GM12801 (cell line): ENCODE results near the gene IRF4.

Experiments used
- CTCF ChIP-seq: IDR thresholded peaks from one replicate; pipeline ENCODE4 v1.5.1; 2011; ENCODE audit warnings: control low read depth; ENCODE audit not compliant: insufficient read length; ENCODE audit errors: extremely low read depth

IRF4 gene

GRCh38 chr6:351011-351866 lies 40.3 kb upstream of the IRF4 start:
- TF ChIP-seq CTCF = no peak

GRCh38 chr6:351867-352289 lies 39.7 kb upstream of the IRF4 start:
- TF ChIP-seq CTCF = no peak

GRCh38 chr6:352474-352873 lies 39.1 kb upstream of the IRF4 start:
- no peak for TF ChIP-seq CTCF

- TF ChIP-seq CTCF = no peak
These were observed 38.6 kb upstream of the IRF4 start for GRCh38 chr6:352896-353470.

GRCh38 chr6:353642-354614 lies 37.6 kb upstream of the IRF4 start:
- TF ChIP-seq CTCF = no peak

- no peak for TF ChIP-seq CTCF
These were observed 36.8 kb upstream of the IRF4 start for GRCh38 chr6:354631-355280.
